B cell (primary cell): ENCODE results near the gene TENM4. TPM values are rescaled to one million over a fixed set of nuclear protein-coding genes. Genes with fewer than 3 reads are reported as not detected.

Experiments used
- ATAC-seq: fragments of 200-7000 bp; cut with Tn5 transposase; one replicate; pipeline ENCODE4 v1.10.0; 2021; ENCODE audit warnings: low read depth, mild to moderate bottlenecking, moderate number of reproducible peaks, moderate library complexity
- CTCF ChIA-PET: fragments of 350-600 bp; sonication (Branson Sonifier 250); formaldehyde crosslinking; loops from one replicate; lab custom pipeline; 2021; ENCODE audit warnings: antibody characterized with exemption, inconsistent platforms; lab: Charles Lee
- POLR2A ChIA-PET: fragments of 350-600 bp; sonication (Branson Sonifier 250); formaldehyde crosslinking; loops from one replicate; lab custom pipeline; 2021; ENCODE audit warnings: antibody characterized with exemption; lab: Charles Lee
- DNase-seq: peaks from one replicate; pipeline ENCODE4 v3.0.0; 2013
- H2AFZ ChIP-seq: 2 replicates; pipeline ENCODE4 v1.6.1; 2012; ENCODE audit warnings: mild to moderate bottlenecking, low read depth, low read length; ENCODE audit not compliant: insufficient read depth, poor library complexity, severe bottlenecking
- H3K27ac ChIP-seq, 2 donors: 1 replicate in 1 of 2; 2 replicates in 1 of 2; pipeline ENCODE4 v1.5.1; 2012 to 2013; ENCODE audit warnings: low read length in 2 of 2, mild to moderate bottlenecking in 2 of 2, moderate library complexity in 1 of 2
- H3K27me3 ChIP-seq, 4 experiments: fragments of 200-600 bp in 1 of 4; sonication (generic) in 1 of 4; replicated peaks in 1 of 4; 1 replicate in 2 of 4; 2 replicates in 2 of 4; pipeline versions ENCODE4 v1.6.1 to v1.7.0; 2013 to 2016; ENCODE audit warnings: low read length in 3 of 4, mild to moderate bottlenecking in 2 of 4, mixed read lengths in 1 of 4, moderate library complexity in 1 of 4; ENCODE audit not compliant: insufficient read depth in 4 of 4, control insufficient read depth in 3 of 4; ENCODE audit errors: control extremely low read depth in 1 of 4
- H3K36me3 ChIP-seq, 2 experiments: replicated peaks in 1 of 2; 1 replicate in 1 of 2; 2 replicates in 1 of 2; pipeline versions ENCODE4 v1.6.1 to v1.7.1; 2013; ENCODE audit warnings: low read length in 1 of 2; ENCODE audit not compliant: insufficient read depth in 2 of 2, control insufficient read depth in 1 of 2; ENCODE audit errors: control extremely low read depth in 1 of 2, extremely low read depth in 1 of 2
- H3K4me1 ChIP-seq, 2 donors: fragments of 200-600 bp in 1 of 2; sonication (generic) in 1 of 2; 1 replicate in 1 of 2; 2 replicates in 1 of 2; pipeline versions ENCODE4 v1.5.1 to v1.6.1; 2013 to 2017; ENCODE audit warnings: low read length in 2 of 2; ENCODE audit not compliant: control insufficient read depth in 2 of 2, insufficient read depth in 2 of 2
- H3K4me2 ChIP-seq: replicated peaks from 2 replicates; pipeline ENCODE3; 2012; ENCODE audit warnings: mild to moderate bottlenecking, low read depth, low read length; ENCODE audit not compliant: poor library complexity, severe bottlenecking
- H3K4me3 ChIP-seq, 5 experiments: fragments of 200-600 bp in 1 of 5; sonication (generic) in 1 of 5; 1 replicate in 3 of 5; 2 replicates in 2 of 5; pipeline versions ENCODE4 v1.5.1 to v1.7.0; 2011 to 2016; ENCODE audit warnings: low read length in 4 of 5, mild to moderate bottlenecking in 4 of 5, low read depth in 2 of 5, control low read depth in 1 of 5, moderate library complexity in 1 of 5; ENCODE audit not compliant: insufficient read depth in 1 of 5; ENCODE audit errors: control extremely low read depth in 1 of 5, extremely low read depth in 1 of 5
- H3K79me2 ChIP-seq: fragments of 200-600 bp; sonication (generic); one replicate; pipeline ENCODE4 v1.6.0; 2016; ENCODE audit warnings: low read length; ENCODE audit not compliant: control insufficient read depth, insufficient read depth
- H3K9ac ChIP-seq: fragments of 200-600 bp; sonication (generic); 2 replicates; pipeline ENCODE4 v1.6.1; 2017; ENCODE audit warnings: mild to moderate bottlenecking, low read length, moderate library complexity
- H3K9me3 ChIP-seq, 3 donors: one replicate each; pipeline versions ENCODE4 v1.6.1 to v1.7.1; 2013; ENCODE audit warnings: low read length in 2 of 3; ENCODE audit not compliant: control insufficient read depth in 2 of 3, insufficient read depth in 1 of 3; ENCODE audit errors: control extremely low read depth in 1 of 3
- H4K20me1 ChIP-seq: 2 replicates; pipeline ENCODE4 v1.6.0; 2012; ENCODE audit warnings: mild to moderate bottlenecking, low read length; ENCODE audit not compliant: insufficient read depth, control insufficient read depth, poor library complexity, severe bottlenecking
- H3K27ac Mint-ChIP-seq: one replicate; pipeline ENCODE4 v1.8.0; 2021; ENCODE audit warnings: mixed read lengths
- H3K27me3 Mint-ChIP-seq: one replicate; pipeline ENCODE4 v1.8.0; 2021; ENCODE audit warnings: mixed read lengths
- H3K4me1 Mint-ChIP-seq: one replicate; pipeline ENCODE4 v1.8.0; 2021; ENCODE audit warnings: mixed read lengths
- H3K4me3 Mint-ChIP-seq: one replicate; pipeline ENCODE4 v1.8.0; 2021; ENCODE audit warnings: mixed read lengths
- H3K9me3 Mint-ChIP-seq: one replicate; pipeline ENCODE4 v1.8.0; 2022; ENCODE audit warnings: mixed read lengths; ENCODE audit not compliant: insufficient read depth
- EZH2 ChIP-seq: IDR thresholded peaks from 2 replicates; pipeline ENCODE4 v1.6.1; 2012; ENCODE audit warnings: borderline replicate concordance, low read depth, mild to moderate bottlenecking, moderate library complexity, low read length; ENCODE audit not compliant: insufficient read depth, poor library complexity, severe bottlenecking
- WGBS: methylation state at CpG from one replicate; pipeline ENCODE4 v1.1.5; 2013; ENCODE audit warnings: missing lambda C conversion rate; ENCODE audit not compliant: insufficient coverage; 5-methylcytosine and 5-hydroxymethylcytosine counted together
- intact Hi-C: fragments of 100-400 bp; cut with micrococcal nuclease; formaldehyde crosslinking; loops from one replicate; pipeline ENCODE4 v1.10.0; 2022
- polyA plus RNA-seq: library from polyadenylated mRNA; depleted of rRNA; stranded (reverse); fragments of >200 nt; gene quantifications from 2 replicates; pipeline ENCODE4 v1.2.3, GENCODE V29; 2012
- total RNA-seq, 2 donors: library from RNA; stranded (reverse); fragments of 120-200 nt in 1 of 2; gene quantifications; 1 replicate in 1 of 2; 2 replicates in 1 of 2; pipeline versions ENCODE4 v1.2.3 to v1.2.4, GENCODE V29; 2013 to 2022
- TF ChIP-seq, protein P1 (sequence below): fragments of 200-600 bp; IDR thresholded peaks from one replicate; pipeline ENCODE4 v1.8.0; 2022; ENCODE audit warnings: antibody characterized with exemption, mild to moderate bottlenecking

The TENM4 gene
- total and polyA plus RNA-seq, 2 donors (not counting 1 experiment from before 2014, with no cell fraction given): 0.09 to 5.7 TPM

DNA sequence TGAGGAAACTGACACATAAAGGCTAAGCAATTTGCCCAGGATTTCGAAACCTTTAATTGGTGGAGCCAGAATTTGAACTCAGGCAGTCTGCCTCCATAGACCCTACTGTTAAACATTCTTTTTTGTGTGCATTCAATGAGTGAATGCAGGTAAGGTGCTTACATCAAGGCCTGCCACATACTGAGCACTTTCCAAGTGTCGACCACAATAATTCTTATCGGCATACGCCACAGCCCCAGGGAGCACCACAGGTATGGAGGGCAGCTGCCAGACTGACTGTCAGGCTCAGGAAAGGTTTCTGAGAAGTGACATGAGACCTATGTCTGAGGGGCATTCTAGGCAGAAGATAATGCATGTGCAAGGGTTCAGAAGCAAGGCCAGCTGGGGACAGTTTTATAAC, 531.4 kb downstream of the TENM4 start:
- 95% methylated on average over 3 of the region's 4 CpGs for WGBS

DNA sequence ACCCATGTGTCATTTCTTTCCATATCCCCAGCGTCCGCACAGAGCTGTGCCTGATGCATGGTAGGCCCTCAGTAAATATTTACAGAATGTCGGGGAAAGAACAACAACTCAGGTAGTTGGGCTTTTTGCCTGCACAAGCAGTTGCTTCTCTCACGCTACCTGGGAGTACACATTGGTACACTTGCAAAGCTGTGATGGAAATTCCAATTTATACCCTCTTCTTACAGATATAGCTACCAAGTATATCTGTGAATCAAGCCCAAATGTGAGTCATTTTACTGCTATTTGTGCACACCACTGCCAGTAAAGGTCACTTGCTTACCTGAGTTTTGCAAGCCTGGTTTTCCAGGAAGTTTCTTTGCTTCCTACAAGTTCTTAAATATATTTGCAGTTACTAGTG, 533.2 kb downstream of the TENM4 start:
- CTCF ChIA-PET: no interaction called here
- Mint-ChIP-seq H3K4me3 (no peak overlapping the region), H3K4me1 (no peaks in the 10 kb centered on the region), H3K9me3 (no peaks in the 10 kb centered on the region), H3K27ac (no peak overlapping the region), H3K27me3 (peaks cover 2% of the 10 kb centered on the region)
- H3K4me1 ChIP-seq: no peaks in the 10 kb centered on the region
- DNase-seq (no peak), ATAC-seq (no peak)
- POLR2A ChIA-PET: no interaction called here
- no peak overlapping the region for H3K27ac ChIP-seq
- no peaks in the 10 kb centered on the region for H3K36me3 ChIP-seq
- TF ChIP-seq, protein P1, sequence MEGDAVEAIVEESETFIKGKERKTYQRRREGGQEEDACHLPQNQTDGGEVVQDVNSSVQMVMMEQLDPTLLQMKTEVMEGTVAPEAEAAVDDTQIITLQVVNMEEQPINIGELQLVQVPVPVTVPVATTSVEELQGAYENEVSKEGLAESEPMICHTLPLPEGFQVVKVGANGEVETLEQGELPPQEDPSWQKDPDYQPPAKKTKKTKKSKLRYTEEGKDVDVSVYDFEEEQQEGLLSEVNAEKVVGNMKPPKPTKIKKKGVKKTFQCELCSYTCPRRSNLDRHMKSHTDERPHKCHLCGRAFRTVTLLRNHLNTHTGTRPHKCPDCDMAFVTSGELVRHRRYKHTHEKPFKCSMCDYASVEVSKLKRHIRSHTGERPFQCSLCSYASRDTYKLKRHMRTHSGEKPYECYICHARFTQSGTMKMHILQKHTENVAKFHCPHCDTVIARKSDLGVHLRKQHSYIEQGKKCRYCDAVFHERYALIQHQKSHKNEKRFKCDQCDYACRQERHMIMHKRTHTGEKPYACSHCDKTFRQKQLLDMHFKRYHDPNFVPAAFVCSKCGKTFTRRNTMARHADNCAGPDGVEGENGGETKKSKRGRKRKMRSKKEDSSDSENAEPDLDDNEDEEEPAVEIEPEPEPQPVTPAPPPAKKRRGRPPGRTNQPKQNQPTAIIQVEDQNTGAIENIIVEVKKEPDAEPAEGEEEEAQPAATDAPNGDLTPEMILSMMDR: no peak
- TF ChIP-seq EZH2: no peak
- H3K79me2 ChIP-seq: no peaks in the 10 kb centered on the region
- H4K20me1 ChIP-seq: no peaks in the 10 kb centered on the region
- intact Hi-C loops: no loop called here
- H3K9ac ChIP-seq: no peak overlapping the region
- 89% methylated on average over 3 of the region's 4 CpGs for WGBS
- H3K9me3 ChIP-seq: peaks cover 0 to 6% (median 0%) of the 10 kb centered on the region in 3 donors
- H3K27me3 ChIP-seq: peaks cover 0 to 5% (median 2%) of the 10 kb centered on the region in 4 experiments
- H3K4me3 ChIP-seq: no peak overlapping the region
- no peak overlapping the region for H2AFZ ChIP-seq
- no peak overlapping the region for H3K4me2 ChIP-seq

More for the DNA sequence above, 531.4 kb downstream of the TENM4 start:
- no peak overlapping the region for H3K4me3 ChIP-seq
- POLR2A ChIA-PET: no interaction called here
- Mint-ChIP-seq H3K27me3 (no peaks in the 10 kb centered on the region), H3K27ac (no peak overlapping the region), H3K9me3 (no peaks in the 10 kb centered on the region), H3K4me3 (no peak overlapping the region), H3K4me1 (no peaks in the 10 kb centered on the region)
- no peaks in the 10 kb centered on the region for H3K4me1 ChIP-seq
- no peak overlapping the region for H3K4me2 ChIP-seq
- no peak overlapping the region for H3K9ac ChIP-seq
- CTCF ChIA-PET: no interaction called here
- ATAC-seq (no peak), DNase-seq (no peak)
- no peak overlapping the region for H3K27ac ChIP-seq
- no peaks in the 10 kb centered on the region for H3K9me3 ChIP-seq
- intact Hi-C loops: no loop called here
- H4K20me1 ChIP-seq: no peaks in the 10 kb centered on the region
- TF ChIP-seq EZH2: no peak
- TF ChIP-seq, protein P1: no peak
- H3K79me2 ChIP-seq: no peaks in the 10 kb centered on the region
- H3K36me3 ChIP-seq: no peaks in the 10 kb centered on the region
- no peak overlapping the region for H2AFZ ChIP-seq
- H3K27me3 ChIP-seq: no peaks in the 10 kb centered on the region
